SK-N-SH treated with all-trans-retinoic acid at 6 μM for 48 hours (cell line): Measurements from ENCODE around the gene EML6.

ENCODE experiments used
- ATAC-seq: fragments of 200-7000 bp; cut with Tn5 transposase; 3 replicates; pipeline ENCODE4 v1.9.1; 2020; ENCODE audit warnings: mild to moderate bottlenecking, moderate library complexity
- CREB5 ChIP-seq: fragments of 250-450 bp; sonication (Bioruptor Pico); IDR thresholded peaks from 2 replicates; pipeline ENCODE4 v1.5.1; 2020; ENCODE audit warnings: low read depth, mild to moderate bottlenecking, moderate library complexity
- CSRNP3 ChIP-seq: fragments of 250-450 bp; sonication (Bioruptor Pico); IDR thresholded peaks from 2 replicates; pipeline ENCODE4 v1.5.1; 2021; ENCODE audit warnings: mild to moderate bottlenecking, moderate library complexity
- ESRRG ChIP-seq: fragments of 250-450 bp; sonication (Bioruptor Pico); IDR thresholded peaks from 2 replicates; pipeline ENCODE4 v1.6.1; 2021; ENCODE audit warnings: mild to moderate bottlenecking
- GLIS3 ChIP-seq: fragments of 250-450 bp; sonication (Bioruptor Pico); IDR thresholded peaks from 2 replicates; pipeline ENCODE4 v1.5.0; 2020; ENCODE audit warnings: mild to moderate bottlenecking, moderate library complexity
- ISL1 ChIP-seq: fragments of 250-450 bp; sonication (Bioruptor Pico); IDR thresholded peaks from 2 replicates; pipeline ENCODE4 v2.1.2; 2022; ENCODE audit warnings: mild to moderate bottlenecking, moderate library complexity
- OSR1 ChIP-seq: fragments of 250-450 bp; sonication (Bioruptor Pico); IDR thresholded peaks from 2 replicates; pipeline ENCODE4 v1.8.0; 2022; ENCODE audit warnings: moderate library complexity, mild to moderate bottlenecking, inconsistent platforms
- PATZ1 ChIP-seq: fragments of 250-450 bp; sonication (Bioruptor Pico); IDR thresholded peaks from 2 replicates; pipeline ENCODE4 v1.8.0; 2020; ENCODE audit warnings: mild to moderate bottlenecking, moderate library complexity, borderline replicate concordance
- POU6F1 ChIP-seq: fragments of 250-450 bp; sonication (Bioruptor Pico); IDR thresholded peaks from 2 replicates; pipeline ENCODE4 v1.8.0; 2021; ENCODE audit warnings: low read depth, mild to moderate bottlenecking, moderate library complexity, borderline replicate concordance
- PPARA ChIP-seq: fragments of 250-450 bp; sonication (Bioruptor Pico); IDR thresholded peaks from 2 replicates; pipeline ENCODE4 v1.5.0; 2020; ENCODE audit warnings: mild to moderate bottlenecking, borderline replicate concordance
- SNAI2 ChIP-seq: fragments of 250-450 bp; sonication (Bioruptor Pico); IDR thresholded peaks from 2 replicates; pipeline ENCODE4 v1.5.0; 2020; ENCODE audit warnings: mild to moderate bottlenecking, moderate library complexity
- TCF4 ChIP-seq: fragments of 250-450 bp; sonication (Bioruptor Pico); IDR thresholded peaks from 2 replicates; pipeline ENCODE4 v1.8.0; 2021; ENCODE audit warnings: mild to moderate bottlenecking, moderate library complexity, borderline replicate concordance
- TOX ChIP-seq: fragments of 250-450 bp; sonication (Bioruptor Pico); IDR thresholded peaks from 2 replicates; pipeline ENCODE4 v1.8.0; 2021; ENCODE audit warnings: mild to moderate bottlenecking, moderate library complexity, borderline replicate concordance
- TSHZ2 ChIP-seq: fragments of 250-450 bp; sonication (Bioruptor Pico); IDR thresholded peaks from 2 replicates; pipeline ENCODE4 v1.5.0; 2020; ENCODE audit warnings: mild to moderate bottlenecking, moderate library complexity
- ZC3H10 ChIP-seq: fragments of 250-450 bp; sonication (Bioruptor Pico); IDR thresholded peaks from 2 replicates; pipeline ENCODE4 v1.5.1; 2021; ENCODE audit warnings: mild to moderate bottlenecking, moderate library complexity
- ZFP30 ChIP-seq: fragments of 450-650 bp; formaldehyde crosslinking; IDR thresholded peaks from 2 replicates; pipeline ENCODE4 v1.5.0; 2022; ENCODE audit warnings: mild to moderate bottlenecking, moderate library complexity
- ZNF565 ChIP-seq: fragments of 450-650 bp; formaldehyde crosslinking; conservative IDR thresholded peaks from 2 replicates; pipeline ENCODE4 v1.5.0; 2020; ENCODE audit warnings: low read depth, mild to moderate bottlenecking, moderate library complexity
- ZNF70 ChIP-seq: fragments of 450-650 bp; formaldehyde crosslinking; IDR thresholded peaks from 2 replicates; pipeline ENCODE4 v1.5.0; 2020; ENCODE audit warnings: mild to moderate bottlenecking, moderate library complexity

Gene EML6

GRCh38 chr2:54770676-54771075, 47.2 kb downstream of the EML6 start (continued):
- TF ChIP-seq TSHZ2 (CRISPR knock-in tag) (no peak), CREB5 (CRISPR knock-in tag) (no peak)

- peak; percentile 61 for ATAC-seq
- TF ChIP-seq TSHZ2 (CRISPR knock-in tag) (peak; percentile 28; the same call in 1 of the 2 replicates), TCF4 (CRISPR knock-in tag) (peak; percentile 48; the same call in 1 of the 2 replicates), ZNF70 (CRISPR knock-in tag) (no peak)
- TF ChIP-seq, all 23 proteins: peak for 2
These were observed 47.9 kb downstream of the EML6 start for GRCh38 chr2:54771166-54771885.

- peak; percentile 20; the same call in 2 of the 3 replicates for ATAC-seq
- TF ChIP-seq GLIS3 (no peak), ZC3H10 (CRISPR knock-in tag) (no peak), PPARA (CRISPR knock-in tag) (no peak), TSHZ2 (CRISPR knock-in tag) (no peak), OSR1 (CRISPR knock-in tag) (no peak), TOX (CRISPR knock-in tag) (no peak), CREB5 (CRISPR knock-in tag) (no peak), ZNF565 (CRISPR knock-in tag) (no peak), PATZ1 (no peak), ISL1 (no peak), CSRNP3 (no peak), ZFP30 (CRISPR knock-in tag) (no peak), ESRRG (CRISPR knock-in tag) (no peak), POU6F1 (CRISPR knock-in tag) (no peak), SNAI2 (CRISPR knock-in tag) (no peak), TCF4 (CRISPR knock-in tag) (no peak)
These were observed 48.6 kb downstream of the EML6 start for GRCh38 chr2:54772110-54772509.
